Occipital lobe (tissue), 3 donors: Measurements from ENCODE around the gene GNAS. TPM values are rescaled to one million over a fixed set of nuclear protein-coding genes. Genes with fewer than 3 reads are reported as not detected.
"Not testable (repeated sequence)": the region's sequence is repeated elsewhere in the genome, so short reads cannot be mapped to it uniquely, and the experiment has no call there.

Experiments used
- DNase-seq: peaks from one replicate; lab custom pipeline; 2025; lab: John Stamatoyannopoulos, UW
- small RNA-seq: library from RNA; depleted of rRNA; stranded (forward); fragments of <200 nt; gene quantifications from one replicate; pipeline ENCODE3, GENCODE V24; 2014
- total RNA-seq: library from RNA; depleted of rRNA; stranded (reverse); fragments of >200 nt; gene quantifications from one replicate; pipeline ENCODE4 v1.2.3, GENCODE V29; 2014

The GNAS gene
- total RNA-seq, 1 donor from 2014 or later, result 344 TPM

GRCh38 chr20:58923117-58923712, 70.7 kb downstream of the GNAS start:
- DNase-seq, result no peak

- DNase-seq, result no peak
These were observed 74.4 kb downstream of the GNAS start for GRCh38 chr20:58926802-58927489.

GRCh38 chr20:58927490-58928061, 75.1 kb downstream of the GNAS start:
- DNase-seq, result no peak

- DNase-seq, result no peak
These were observed 78.0 kb downstream of the GNAS start for GRCh38 chr20:58930496-58930895.

GRCh38 chr20:58932170-58932569, 79.7 kb downstream of the GNAS start:
- DNase-seq, result no peak

GRCh38 chr20:58938078-58938477, 85.6 kb downstream of the GNAS start:
- no peak for DNase-seq

GRCh38 chr20:58938541-58938940, 86.0 kb downstream of the GNAS start:
- DNase-seq, result no peak

GRCh38 chr20:58941471-58941870, 89.0 kb downstream of the GNAS start:
- DNase-seq, result no peak

GRCh38 chr20:58942549-58942948, 90.0 kb downstream of the GNAS start:
- DNase-seq, result no peak

GRCh38 chr20:58944610-58945009, 92.1 kb downstream of the GNAS start:
- DNase-seq, result no peak

GRCh38 chr20:58945965-58946631, 93.6 kb downstream of the GNAS start:
- no peak for DNase-seq

- DNase-seq, result not testable (repeated sequence)
These were observed 95.4 kb downstream of the GNAS start for GRCh38 chr20:58947797-58948388.

- DNase-seq, result no peak
These were observed 98.1 kb downstream of the GNAS start for GRCh38 chr20:58950603-58951002.

- DNase-seq, result no peak
These were observed 100.5 kb downstream of the GNAS start for GRCh38 chr20:58953050-58953449.

GRCh38 chr20:58956078-58956477, 103.6 kb downstream of the GNAS start:
- DNase-seq, result no peak

- DNase-seq, result no peak
These were observed 107.1 kb downstream of the GNAS start for GRCh38 chr20:58959652-58960051.

Small RNA genes within 50 kb of the gene (small RNA-seq; reads per million reads assigned to genes)
- not detected for gene MIR298
- not detected for gene RF02127
- gene RF02128, result not detected
- not detected for gene RF02130
- not detected for gene RF02131

Other genes with a start within 250 kb of the GNAS start
- gene STX16, start 201.4 kb upstream of the GNAS start, total RNA-seq, result 33.2 TPM
- 7.5 TPM for gene NPEPL1, start 159.9 kb upstream of the GNAS start, total RNA-seq
- 0.94 TPM for gene GNAS-AS1, start 1.8 kb upstream of the GNAS start, total RNA-seq
- 45.7 TPM for gene NELFCD, start 128.5 kb downstream of the GNAS start, total RNA-seq
- gene CTSZ, start 154.5 kb downstream of the GNAS start, total RNA-seq, result 12.2 TPM
- 0.47 TPM for gene TUBB1, start 166.7 kb downstream of the GNAS start, total RNA-seq
- gene ATP5F1E, start 179.6 kb downstream of the GNAS start, total RNA-seq, result 28.7 TPM
- 61.3 TPM for gene PRELID3B, start 190.1 kb downstream of the GNAS start, total RNA-seq